ENCODE results near the gene SGSM2. TPM values are rescaled to one million over a fixed set of nuclear protein-coding genes. Genes with fewer than 3 reads are reported as not detected.
A peak's percentile ranks its signal among the peaks of the same experiment; 100 is the strongest.

SGSM2 gene
- total RNA-seq, 4 donors from 2014 or later, result 41.0 to 148 (median 70.0) TPM

- peaks cover 0 to 13% (median 4%) of the 10 kb centered on the region in 4 donors for H3K36me3 ChIP-seq
- TF ChIP-seq EP300 (IDR thresholded peaks at IDR 0.05; ENCODE audit: low read depth) (no peak), POLR2AphosphoS5 (IDR thresholded peaks at IDR 0.05) (no peak), CTCF (IDR thresholded peaks at IDR 0.05) (no peak), POLR2A (IDR thresholded peaks at IDR 0.05) (no peak)
- no peaks in the 10 kb centered on the region for H3K27me3 ChIP-seq
- 77% methylated on average over 7 of the region's 7 CpGs; no CpG with 5 or more reads in 1 of the 2 donors for WGBS, 2 donors (ENCODE audit: low coverage in 1 of 2)
- in situ Hi-C loops (cut with MboI; ENCODE audit: low pct_ligation_motif_present in 1 of 4, low pct_unique_long_range_greater_than_20kb in 1 of 4, low sequenced_read_pairs in 3 of 4), result loop anchor here in 2 of 4 donors (5.0 kb wide), 1 partner anchor 36 kb away; no protein-coding TSS in a partner anchor
- H3K27ac ChIP-seq, result peak overlapping the region; percentile 43 to 70 (median 58)
- no peak overlapping the region for H3K4me3 ChIP-seq
- DNase-seq, result no peak
- intact Hi-C loops (cut with DNase I; ENCODE audit: low total_unique reads), result no loop called here
- peaks cover 6 to 26% (median 7%) of the 10 kb centered on the region in 4 donors for H3K4me1 ChIP-seq
- H3K9me3 ChIP-seq, result no peaks in the 10 kb centered on the region
These were observed 81.3 kb downstream of the SGSM2 start for GRCh38 chr17:2418572-2418971.

GRCh38 chr17:2419486-2419885 lies 82.2 kb downstream of the SGSM2 start:
- intact Hi-C loops (cut with DNase I; ENCODE audit: low total_unique reads), result no loop called here
- DNase-seq, result no peak
- no peak overlapping the region for H3K4me3 ChIP-seq
- in situ Hi-C loops (cut with MboI; ENCODE audit: low pct_ligation_motif_present in 1 of 4, low pct_unique_long_range_greater_than_20kb in 1 of 4, low sequenced_read_pairs in 3 of 4), result loop anchor here in 2 of 4 donors (5.0 kb wide), 1 partner anchor 37 kb away; no protein-coding TSS in a partner anchor
- peaks cover 6 to 26% (median 7%) of the 10 kb centered on the region in 4 donors for H3K4me1 ChIP-seq
- H3K27me3 ChIP-seq, result no peaks in the 10 kb centered on the region
- H3K36me3 ChIP-seq, result peaks cover 0 to 13% (median 4%) of the 10 kb centered on the region in 4 donors
- H3K27ac ChIP-seq, result peak overlapping the region; percentile 43 to 70 (median 58)
- TF ChIP-seq EP300 (IDR thresholded peaks at IDR 0.05; ENCODE audit: low read depth), result no peak
- TF ChIP-seq CTCF (IDR thresholded peaks at IDR 0.05), result no peak
- no peak for TF ChIP-seq POLR2AphosphoS5 (IDR thresholded peaks at IDR 0.05)
- WGBS, 2 donors (ENCODE audit: low coverage in 1 of 2), result 88% methylated on average over 6 of the region's 6 CpGs; no CpG with 5 or more reads in 1 of the 2 donors
- H3K9me3 ChIP-seq, result no peaks in the 10 kb centered on the region

GRCh38 chr17:2420176-2420575 lies 82.9 kb downstream of the SGSM2 start:
- H3K4me3 ChIP-seq, result no peak overlapping the region
- 75 to 76% methylated on average over 3 to 12 of the region's 12 CpGs for WGBS, 2 donors (ENCODE audit: low coverage in 1 of 2)
- DNase-seq, result no peak
- H3K9me3 ChIP-seq, result no peaks in the 10 kb centered on the region
- H3K27me3 ChIP-seq, result no peaks in the 10 kb centered on the region
- peaks cover 6 to 26% (median 7%) of the 10 kb centered on the region in 4 donors for H3K4me1 ChIP-seq
- in situ Hi-C loops (cut with MboI; ENCODE audit: low pct_ligation_motif_present in 1 of 4, low pct_unique_long_range_greater_than_20kb in 1 of 4, low sequenced_read_pairs in 3 of 4), result loop anchor here in 2 of 4 donors (5.0 to 10.0 kb wide), 2 partner anchors 45 to 53 kb away; no protein-coding TSS in a partner anchor
- TF ChIP-seq POLR2A (IDR thresholded peaks at IDR 0.05) (no peak), EP300 (IDR thresholded peaks at IDR 0.05; ENCODE audit: low read depth) (no peak), CTCF (IDR thresholded peaks at IDR 0.05) (no peak), POLR2AphosphoS5 (IDR thresholded peaks at IDR 0.05) (no peak)
- H3K36me3 ChIP-seq, result peaks cover 0 to 13% (median 4%) of the 10 kb centered on the region in 4 donors
- peak overlapping the region in 2 of 4 donors; percentile 66 to 70 for H3K27ac ChIP-seq
- intact Hi-C loops (cut with DNase I; ENCODE audit: low total_unique reads), result no loop called here

- 81 to 93% methylated on average over 8 to 27 of the region's 27 CpGs for WGBS, 2 donors (ENCODE audit: low coverage in 1 of 2)
- DNase-seq, result no peak
- peaks cover 0 to 16% (median under 1%) of the 10 kb centered on the region in 4 donors for H3K4me1 ChIP-seq
- no peak for TF ChIP-seq POLR2A (IDR thresholded peaks at IDR 0.05)
- TF ChIP-seq EP300 (IDR thresholded peaks at IDR 0.05; ENCODE audit: low read depth), result no peak
- peak in 1 of 3 donors; percentile 4 for TF ChIP-seq POLR2AphosphoS5 (IDR thresholded peaks at IDR 0.05)
- TF ChIP-seq CTCF (IDR thresholded peaks at IDR 0.05), result peak in 3 of 5 experiments; percentile 8 to 19 (median 11)
- no peaks in the 10 kb centered on the region for H3K9me3 ChIP-seq
- peaks cover 0 to 13% (median 4%) of the 10 kb centered on the region in 4 donors for H3K36me3 ChIP-seq
- intact Hi-C loops (cut with DNase I; ENCODE audit: low total_unique reads), result no loop called here
- no peaks in the 10 kb centered on the region for H3K27me3 ChIP-seq
- H3K27ac ChIP-seq, result peak overlapping the region in 3 of 4 donors; percentile 1 to 44 (median 19)
- in situ Hi-C loops (cut with MboI; ENCODE audit: low pct_ligation_motif_present in 1 of 4, low pct_unique_long_range_greater_than_20kb in 1 of 4, low sequenced_read_pairs in 3 of 4), result loop anchor here in 2 of 4 donors (5.0 to 10.0 kb wide), 2 partner anchors 47 to 54 kb away; no protein-coding TSS in a partner anchor
- H3K4me3 ChIP-seq, result no peak overlapping the region
These were observed 84.2 kb downstream of the SGSM2 start for GRCh38 chr17:2421315-2422147.
